Erythroblast (primary cell): ENCODE measurements around the gene ZC3H15.

ENCODE experiments used
- GATA1 ChIP-seq: IDR thresholded peaks from 2 replicates; pipeline ENCODE4 v1.6.1; 2011; ENCODE audit warnings: low read depth, mild to moderate bottlenecking, control low read depth, low read length, moderate library complexity
- POLR2A ChIP-seq: IDR thresholded peaks from 2 replicates; pipeline ENCODE4 v1.6.1; 2011; ENCODE audit warnings: mild to moderate bottlenecking, low read length

GRCh38 chr2:186493564-186494085, 7.6 kb downstream of the ZC3H15 start:
- TF ChIP-seq POLR2A = no peak
- TF ChIP-seq GATA1 = no peak
